ENCODE results near the gene CACNA2D4.
A peak's percentile ranks its signal among the peaks of the same experiment; 100 is the strongest.
"Not testable (repeated sequence)": the region's sequence is repeated elsewhere in the genome, so short reads cannot be mapped to it uniquely, and the experiment has no call there.

The CACNA2D4 gene

GRCh38 chr12:1918081-1918883 lies at the start of gene CACNA2D4:
Gene CACNA2D4, minus strand, starts transcription at chr12:1918652. Its CDS starts 179 bp downstream, at chr12:1918473.
- DNase-seq (ENCODE audit: low spot score), result no peak

GRCh38 chr12:1966561-1967226 lies 48.2 kb upstream of the CACNA2D4 start:
- DNase-seq (ENCODE audit: low spot score), result no peak

GRCh38 chr12:1965916-1966315 lies 47.5 kb upstream of the CACNA2D4 start:
- DNase-seq (ENCODE audit: low spot score), result no peak

GRCh38 chr12:1962051-1963020 lies 43.9 kb upstream of the CACNA2D4 start:
- DNase-seq (ENCODE audit: low spot score), result no peak

- no peak for DNase-seq (ENCODE audit: low spot score)
Measured at GRCh38 chr12:1956716-1957115, 38.3 kb upstream of the CACNA2D4 start.

GRCh38 chr12:1949771-1950470 lies 31.5 kb upstream of the CACNA2D4 start:
- DNase-seq (ENCODE audit: low spot score), result no peak

GRCh38 chr12:1948883-1949282 lies 30.4 kb upstream of the CACNA2D4 start:
- no peak for DNase-seq (ENCODE audit: low spot score)

GRCh38 chr12:1947081-1947480 lies 28.6 kb upstream of the CACNA2D4 start:
- no peak for DNase-seq (ENCODE audit: low spot score)

GRCh38 chr12:1946296-1946695 lies 27.8 kb upstream of the CACNA2D4 start:
- DNase-seq (ENCODE audit: low spot score), result no peak

GRCh38 chr12:1945502-1945901 lies 27.1 kb upstream of the CACNA2D4 start:
- DNase-seq (ENCODE audit: low spot score), result not testable (repeated sequence)

GRCh38 chr12:1939801-1940607 lies 21.6 kb upstream of the CACNA2D4 start:
- DNase-seq (ENCODE audit: low spot score), result peak; percentile 90

- no peak for DNase-seq (ENCODE audit: low spot score)
Measured at GRCh38 chr12:1939331-1939730, 20.9 kb upstream of the CACNA2D4 start.

GRCh38 chr12:1937481-1938224 lies 19.2 kb upstream of the CACNA2D4 start:
- no peak for DNase-seq (ENCODE audit: low spot score)

GRCh38 chr12:1936406-1937320 lies 18.2 kb upstream of the CACNA2D4 start:
- DNase-seq (ENCODE audit: low spot score), result no peak

- no peak for DNase-seq (ENCODE audit: low spot score)
Measured at GRCh38 chr12:1935700-1936378, 17.4 kb upstream of the CACNA2D4 start.

- no peak for DNase-seq (ENCODE audit: low spot score)
Measured at GRCh38 chr12:1935242-1935641, 16.8 kb upstream of the CACNA2D4 start.

- DNase-seq (ENCODE audit: low spot score), result no peak
Measured at GRCh38 chr12:1934831-1935230, 16.4 kb upstream of the CACNA2D4 start.

- DNase-seq (ENCODE audit: low spot score), result no peak
Measured at GRCh38 chr12:1934068-1934467, 15.6 kb upstream of the CACNA2D4 start.

All from NAMALWA (cell line).